ENCODE data around the gene DENND5B. TPM values are rescaled to one million over a fixed set of nuclear protein-coding genes. Genes with fewer than 3 reads are reported as not detected.

DENND5B gene
- total and polyA plus RNA-seq, 10 donors = 4.5 to 42.5 (median 24.6) TPM

- H3K27me3 ChIP-seq (replicated peaks in 1 of 7) = no peaks in the 10 kb centered on the region
- intact Hi-C loops (cut with DNase I; ENCODE audit: low total_unique reads) = no loop called here
- H3K27ac ChIP-seq = no peak overlapping the region
- H3K36me3 ChIP-seq = no peaks in the 10 kb centered on the region
- peaks cover 4 to 58% (median 18%) of the 10 kb centered on the region in 6 donors for H3K4me1 ChIP-seq
- no peaks in the 10 kb centered on the region for H3K9me3 ChIP-seq
- no peak overlapping the region for H3K4me3 ChIP-seq
- WGBS, 5 donors = 74 to 95% (median 82%) methylated on average over 2 of the region's 2 CpGs
- TF ChIP-seq POLR2AphosphoS5 (IDR thresholded peaks at IDR 0.05) (no peak), CTCF (IDR thresholded peaks at IDR 0.05 in 8 of 11, conservative IDR thresholded peaks at IDR 0.05 in 3 of 11) (no peak), POLR2A (IDR thresholded peaks at IDR 0.05) (no peak)
- no peak for DNase-seq
These were observed 23.9 kb downstream of the DENND5B start for GRCh38 chr12:31567029-31567428.

- H3K4me1 ChIP-seq = peaks cover 4 to 53% (median 16%) of the 10 kb centered on the region in 6 donors
- intact Hi-C loops (cut with DNase I; ENCODE audit: low total_unique reads) = no loop called here
- WGBS, 5 donors = 88 to 95% (median 94%) methylated on average over 2 of the region's 2 CpGs
- no peaks in the 10 kb centered on the region for H3K36me3 ChIP-seq
- no peak for DNase-seq
- H3K27ac ChIP-seq = no peak overlapping the region
- H3K27me3 ChIP-seq (replicated peaks in 1 of 7) = no peaks in the 10 kb centered on the region
- TF ChIP-seq CTCF (IDR thresholded peaks at IDR 0.05 in 8 of 11, conservative IDR thresholded peaks at IDR 0.05 in 3 of 11) (no peak), POLR2A (IDR thresholded peaks at IDR 0.05) (no peak)
- no peaks in the 10 kb centered on the region for H3K9me3 ChIP-seq
- no peak overlapping the region for H3K4me3 ChIP-seq
These were observed 24.4 kb downstream of the DENND5B start for GRCh38 chr12:31566547-31566946.

GRCh38 chr12:31562594-31563328 is 28.2 kb downstream of the DENND5B start:
- WGBS, 5 donors = 79 to 85% (median 83%) methylated on average over 5 of the region's 5 CpGs
- TF ChIP-seq POLR2A (IDR thresholded peaks at IDR 0.05) (no peak), POLR2AphosphoS5 (IDR thresholded peaks at IDR 0.05) (no peak), CTCF (IDR thresholded peaks at IDR 0.05 in 8 of 11, conservative IDR thresholded peaks at IDR 0.05 in 3 of 11) (no peak)
- no peak for DNase-seq
- intact Hi-C loops (cut with DNase I; ENCODE audit: low total_unique reads) = no loop called here
- H3K4me1 ChIP-seq = peaks cover 0 to 28% (median 8%) of the 10 kb centered on the region in 6 donors
- H3K27ac ChIP-seq = no peak overlapping the region
- no peaks in the 10 kb centered on the region for H3K27me3 ChIP-seq (replicated peaks in 1 of 7)
- H3K36me3 ChIP-seq = no peaks in the 10 kb centered on the region
- H3K4me3 ChIP-seq = no peak overlapping the region
- no peaks in the 10 kb centered on the region for H3K9me3 ChIP-seq

- TF ChIP-seq POLR2A (IDR thresholded peaks at IDR 0.05) (no peak), CTCF (IDR thresholded peaks at IDR 0.05 in 8 of 11, conservative IDR thresholded peaks at IDR 0.05 in 3 of 11) (no peak), POLR2AphosphoS5 (IDR thresholded peaks at IDR 0.05) (no peak)
- Histone ChIP-seq H3K4me3 (no peak overlapping the region), H3K4me1 (peaks cover 0 to 10% (median 6%) of the 10 kb centered on the region in 6 donors), H3K27me3 (replicated peaks in 1 of 7) (no peaks in the 10 kb centered on the region), H3K36me3 (no peaks in the 10 kb centered on the region), H3K27ac (no peak overlapping the region), H3K9me3 (peaks cover 0 to 8% (median 4%) of the 10 kb centered on the region in 8 donors)
- no peak for DNase-seq
- WGBS, 5 donors = 91 to 95% (median 93%) methylated on average over 2 of the region's 2 CpGs
- intact Hi-C loops (cut with DNase I; ENCODE audit: low total_unique reads) = no loop called here
These were observed 30.4 kb downstream of the DENND5B start for GRCh38 chr12:31560516-31560915.
